SK-N-SH (cell line): ENCODE measurements around the gene FAAP20. TPM values are rescaled to one million over a fixed set of nuclear protein-coding genes. Genes with fewer than 3 reads are reported as not detected.

Source experiments
- CTCF ChIA-PET: fragments of 300-600, 350-600 bp; formaldehyde crosslinking; extraction: SDS; loops from one replicate; lab custom pipeline; 2021; lab: Yijun Ruan, JAX
- POLR2A ChIA-PET: fragments of 350-600 bp; sonication (Branson Sonifier 250); formaldehyde crosslinking; extraction: SDS; loops from one replicate; lab custom pipeline; 2020; ENCODE audit warnings: antibody characterized with exemption, inconsistent platforms; lab: Yijun Ruan, JAX
- DNase-seq: peaks from one replicate; pipeline ENCODE4 v3.0.0; 2012
- H2AFZ ChIP-seq: fragments of 200-600 bp; sonication (generic); 2 replicates; pipeline ENCODE4 v1.8.1; 2016; ENCODE audit warnings: antibody characterized with exemption, mild to moderate bottlenecking, low read depth
- H3F3A ChIP-seq: fragments of 200-600 bp; sonication (generic); replicated peaks from 2 replicates; pipeline ENCODE3; 2016; ENCODE audit warnings: antibody characterized with exemption, mild to moderate bottlenecking; ENCODE audit not compliant: insufficient read depth
- H3K27ac ChIP-seq, 2 experiments: fragments of 200-500 bp in 1 of 2; fragments of 200-600 bp in 1 of 2; sonication (Bioruptor generic) in 1 of 2; sonication (generic), shearing (Covaris generic) in 1 of 2; 2 replicates each; pipeline versions ENCODE4 v1.5.1 to v1.6.1; 2014 to 2016; ENCODE audit warnings: low read depth in 2 of 2, inconsistent platforms in 1 of 2, low read length in 1 of 2, mild to moderate bottlenecking in 1 of 2, mixed read lengths in 1 of 2
- H3K27me3 ChIP-seq: fragments of 200-600 bp; sonication (generic), shearing (Covaris generic); 2 replicates; pipeline ENCODE4 v1.6.1; 2016; ENCODE audit warnings: mixed run types; ENCODE audit not compliant: insufficient read depth
- H3K36me3 ChIP-seq, 2 experiments: fragments of 200-500 bp in 1 of 2; fragments of 200-600 bp in 1 of 2; sonication (Bioruptor generic) in 1 of 2; sonication (generic) in 1 of 2; replicated peaks in 1 of 2; 2 replicates each; pipeline versions ENCODE3 to v1.5.1; 2014 to 2016; ENCODE audit warnings: low read length in 1 of 2, mild to moderate bottlenecking in 1 of 2; ENCODE audit not compliant: insufficient read depth in 2 of 2, control insufficient read depth in 1 of 2
- H3K4me1 ChIP-seq, 2 experiments: fragments of 200-500 bp in 1 of 2; fragments of 200-600 bp in 1 of 2; sonication (Bioruptor generic) in 1 of 2; sonication (generic), shearing (Covaris generic) in 1 of 2; 2 replicates each; pipeline versions ENCODE4 v1.5.1 to v1.6.1; 2014 to 2016; ENCODE audit warnings: low read depth in 1 of 2, low read length in 1 of 2, mixed run types in 1 of 2; ENCODE audit not compliant: insufficient read depth in 2 of 2, control insufficient read depth in 1 of 2
- H3K4me2 ChIP-seq: fragments of 200-600 bp; sonication (generic), shearing (Covaris generic); 2 replicates; pipeline ENCODE4 v1.6.1; 2017; ENCODE audit warnings: mixed run types
- H3K4me3 ChIP-seq, 2 experiments: fragments of 200-500 bp in 1 of 2; fragments of 200-600 bp in 1 of 2; sonication (Bioruptor generic) in 1 of 2; sonication (generic), shearing (Covaris generic) in 1 of 2; 2 replicates each; pipeline versions ENCODE4 v1.5.1 to v1.8.1; 2014 to 2016; ENCODE audit warnings: low read depth in 2 of 2, inconsistent platforms in 1 of 2, low read length in 1 of 2, mild to moderate bottlenecking in 1 of 2, mixed read lengths in 1 of 2, moderate library complexity in 1 of 2
- H3K79me2 ChIP-seq: fragments of 200-600 bp; sonication (generic); 2 replicates; pipeline ENCODE4 v1.8.1; 2017; ENCODE audit warnings: mild to moderate bottlenecking; ENCODE audit not compliant: insufficient read depth
- H3K9ac ChIP-seq: fragments of 200-600 bp; sonication (generic); 2 replicates; pipeline ENCODE4 v1.6.1; 2017; ENCODE audit warnings: mixed run types
- H3K9me2 ChIP-seq: fragments of 200-600 bp; sonication (generic); 2 replicates; pipeline ENCODE4 v1.6.1; 2017; ENCODE audit warnings: mixed run types
- H3K9me3 ChIP-seq: fragments of 200-600 bp; sonication (generic); 2 replicates; pipeline ENCODE4 v1.6.1; 2017; ENCODE audit warnings: mixed run types, mild to moderate bottlenecking, moderate library complexity
- H4K20me1 ChIP-seq: fragments of 200-600 bp; sonication (generic); 2 replicates; pipeline ENCODE4 v1.6.1; 2017; ENCODE audit warnings: mild to moderate bottlenecking, mixed run types; ENCODE audit not compliant: insufficient read depth
- CHD2 ChIP-seq: fragments of 150-350 bp; IDR thresholded peaks from 2 replicates; pipeline ENCODE4 v1.6.1; 2018; ENCODE audit warnings: low read length; ENCODE audit not compliant: partially characterized antibody
- MXI1 ChIP-seq: IDR thresholded peaks from 2 replicates; pipeline ENCODE4 v1.6.1; 2012; ENCODE audit warnings: mild to moderate bottlenecking, low read depth, low read length, improper control_type of control experiment
- NRF1 ChIP-seq: IDR thresholded peaks from 2 replicates; pipeline ENCODE4 v1.6.1; 2012; ENCODE audit warnings: low read depth, mild to moderate bottlenecking, low read length
- POLR2AphosphoS5 ChIP-seq: IDR thresholded peaks from 2 replicates; pipeline ENCODE4 v1.6.1; 2012; ENCODE audit warnings: low read depth, low read length
- RCOR1 ChIP-seq: fragments of 150-350 bp; IDR thresholded peaks from 2 replicates; pipeline ENCODE4 v1.6.1; 2017; ENCODE audit warnings: antibody characterized with exemption, low read length
- RXRA ChIP-seq: IDR thresholded peaks from 2 replicates; pipeline ENCODE4 v1.4.0; 2012; ENCODE audit warnings: low read depth, mild to moderate bottlenecking, borderline replicate concordance
- TAF1 ChIP-seq: IDR thresholded peaks from 2 replicates; pipeline ENCODE4 v1.6.1; 2012; ENCODE audit warnings: low read depth, mild to moderate bottlenecking, low read length, moderate library complexity, borderline replicate concordance
- USF1 ChIP-seq: IDR thresholded peaks from 2 replicates; pipeline ENCODE4 v1.4.0; 2012; ENCODE audit warnings: low read depth, borderline replicate concordance
- WGBS: methylation state at CpG from one replicate; pipeline ENCODE4 v1.1.6; 2017; ENCODE audit warnings: low lambda C conversion rate; 5-methylcytosine and 5-hydroxymethylcytosine counted together
- polyA plus RNA-seq, 3 experiments: library from polyadenylated mRNA; depleted of rRNA; stranded (reverse); fragments of >200 nt; gene quantifications; 2 replicates each; pipeline ENCODE4 v1.2.3, GENCODE V29; 2012

Gene FAAP20
- polyA plus RNA-seq, 1 of the 3 experiments (the other 2 are of a cell fraction), result 58.3 TPM

DNA sequence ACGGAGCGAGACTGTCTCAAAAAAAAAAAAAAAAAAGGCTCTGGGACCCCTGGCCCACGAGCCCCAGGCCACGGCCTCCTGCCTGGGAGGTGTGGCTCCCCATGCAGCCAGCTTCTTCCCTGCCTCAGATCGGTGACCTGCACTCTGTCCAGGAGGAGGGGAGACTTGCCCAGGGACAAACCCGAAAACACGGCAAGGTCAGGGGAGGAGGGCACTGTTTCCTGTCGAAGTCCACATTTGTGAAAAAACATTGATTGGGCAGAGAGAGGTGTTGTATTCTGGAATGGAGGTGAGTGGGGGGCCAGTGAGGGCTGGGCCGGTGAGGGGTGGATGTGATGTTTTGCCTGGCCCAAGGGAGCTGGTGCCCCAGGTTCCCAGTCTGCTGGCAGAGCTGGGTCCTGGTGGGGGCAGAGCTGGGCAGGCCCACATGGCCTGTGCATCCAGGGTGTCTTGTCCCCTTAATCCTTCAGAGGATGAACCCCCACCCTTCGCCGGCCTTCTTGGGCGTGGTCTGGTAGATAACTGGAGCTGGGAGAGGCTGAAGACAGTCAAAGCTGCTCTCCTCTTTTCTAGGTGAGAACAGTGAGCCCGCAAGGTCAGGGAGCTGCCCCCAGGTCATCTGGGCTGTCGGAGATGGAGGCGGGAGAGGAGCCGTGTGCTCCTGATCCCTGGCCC is 12.4 kb upstream of the FAAP20 start:
- Histone ChIP-seq H2AFZ (no peak overlapping the region), H3K79me2 (no peaks in the 10 kb centered on the region), H4K20me1 (no peaks in the 10 kb centered on the region), H3K27ac (no peak overlapping the region)
- no peak for DNase-seq
- TF ChIP-seq USF1, result no peak
- TF ChIP-seq CHD2, result no peak
- no peak for TF ChIP-seq RCOR1
- no peak for TF ChIP-seq NRF1
- no peak for TF ChIP-seq TAF1
- TF ChIP-seq, all 33 proteins: peak for 0
- Histone ChIP-seq H3K4me1 (peaks cover 9 to 31% of the 10 kb centered on the region in 2 experiments; a peak in 2 of 4 replicates), H3K4me3 (no peak overlapping the region), H3K36me3 (no peaks in the 10 kb centered on the region), H3K4me2 (no peak overlapping the region), H3K9me3 (no peaks in the 10 kb centered on the region), H3K27me3 (no peaks in the 10 kb centered on the region), H3K9ac (no peak overlapping the region), H3F3A (no peaks in the 10 kb centered on the region), H3K9me2 (no peaks in the 10 kb centered on the region)
- CTCF ChIA-PET, result interaction anchor here (0.7 to 4.9 kb wide), 4 partner anchors 12 to 174 kb away, joined by 3 to 43 read pairs (median 6); partner anchors contain the start of gene FAAP20
- POLR2A ChIA-PET, result no interaction called here
- 92% methylated on average over 8 of the region's 16 CpGs for WGBS

DNA sequence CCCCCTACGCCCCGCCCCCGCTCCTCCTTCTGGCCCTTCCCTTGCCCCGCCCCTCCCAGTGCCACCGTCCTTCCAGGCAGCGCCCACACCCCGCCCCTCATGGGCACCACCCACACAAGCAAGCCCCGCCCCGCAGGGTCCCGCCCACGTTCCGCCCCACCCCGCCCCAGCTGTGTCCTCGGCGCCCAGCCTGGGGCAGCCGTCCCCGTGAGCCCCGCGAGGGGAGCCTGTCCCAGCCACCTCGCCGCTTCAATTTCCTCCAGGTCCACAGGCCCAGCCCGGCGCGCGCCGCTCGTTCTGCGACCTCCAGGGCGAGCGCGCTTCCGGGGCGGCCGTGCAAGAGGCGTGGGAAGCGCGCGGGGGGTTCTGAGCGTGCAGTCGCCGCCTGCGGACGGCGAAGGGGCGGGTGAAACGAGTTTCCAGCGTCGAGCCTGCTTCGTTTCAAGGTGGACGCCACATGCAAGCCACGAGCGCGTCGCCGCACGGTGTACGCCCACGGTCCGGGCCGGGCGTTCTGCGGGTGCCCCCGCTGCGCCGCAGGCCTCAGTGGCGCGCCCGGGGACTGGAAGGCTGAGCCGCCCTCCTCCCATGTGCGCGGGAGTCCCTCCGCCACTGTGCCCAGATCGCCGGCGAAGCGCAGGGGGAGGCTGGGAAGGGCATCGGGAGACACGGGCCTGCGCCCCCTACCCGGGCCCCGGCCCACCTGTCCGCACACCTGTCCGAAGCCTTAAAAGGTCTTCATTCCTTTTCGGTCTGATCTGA is 10.8 kb upstream of the FAAP20 start:
- peak overlapping the region; percentile 85 for H3K4me2 ChIP-seq
- H3K27me3 ChIP-seq, result no peaks in the 10 kb centered on the region
- H4K20me1 ChIP-seq, result no peaks in the 10 kb centered on the region
- POLR2A ChIA-PET, result interaction anchor here (0.8 to 0.9 kb wide), 3 partner anchors 10 to 107 kb away, joined by 3 to 4 read pairs (median 3); partner anchors contain the start of gene FAAP20
- H3K27ac ChIP-seq, result peak overlapping the region; percentile 36 to 69; a peak in 1 of 4 replicates
- DNase-seq, result no peak
- no peaks in the 10 kb centered on the region for H3K9me2 ChIP-seq
- H3K4me3 ChIP-seq, result peak overlapping the region; percentile 47 to 48; a peak in 2 of 4 replicates
- H2AFZ ChIP-seq, result peak overlapping the region; percentile 79
- H3K79me2 ChIP-seq, result no peaks in the 10 kb centered on the region
- H3K4me1 ChIP-seq, result peaks cover 9 to 31% of the 10 kb centered on the region in 2 experiments; a peak in 2 of 4 replicates
- CTCF ChIA-PET, result interaction anchor here (0.6 to 11.4 kb wide), 4 partner anchors 10 to 183 kb away, joined by 3 to 292 read pairs (median 24); partner anchors contain the start of gene FAAP20
- H3K36me3 ChIP-seq, result no peaks in the 10 kb centered on the region
- H3K9ac ChIP-seq, result peak overlapping the region; percentile 49; the same call in 1 of the 2 replicates
- H3K9me3 ChIP-seq, result no peaks in the 10 kb centered on the region
- 0 out of 2 replicates have a peak, but pooled peaks have one; percentile 45 for TF ChIP-seq MXI1
- no peak for TF ChIP-seq RXRA
- TF ChIP-seq POLR2AphosphoS5, result 0 out of 2 replicates have a peak, but pooled peaks have one; percentile 25
- TF ChIP-seq TAF1, result 0 out of 2 replicates have a peak, but pooled peaks have one; percentile 36
- H3F3A ChIP-seq, result no peaks in the 10 kb centered on the region
- 46% methylated on average over 14 of the region's 84 CpGs for WGBS
